NK-92 (cell line): ENCODE data around the gene GOLGA6A.
"Not testable (repeated sequence)": the region's sequence is repeated elsewhere in the genome, so short reads cannot be mapped to it uniquely, and the experiment has no call there.

Experiments
- DNase-seq: peaks from one replicate; lab custom pipeline; 2025; ENCODE audit not compliant: unreplicated experiment; lab: John Stamatoyannopoulos, UW

The GOLGA6A gene

GRCh38 chr15:74053941-74054529 lies 28.3 kb downstream of the GOLGA6A start:
- DNase-seq, result no peak

GRCh38 chr15:74053517-74053916 lies 28.8 kb downstream of the GOLGA6A start:
- no peak for DNase-seq

- not testable (repeated sequence) for DNase-seq
These were observed 29.8 kb downstream of the GOLGA6A start for GRCh38 chr15:74052271-74053260.

GRCh38 chr15:74050556-74051234 lies 31.7 kb downstream of the GOLGA6A start:
- DNase-seq, result no peak

GRCh38 chr15:74050127-74050526 lies 32.2 kb downstream of the GOLGA6A start:
- no peak for DNase-seq

- DNase-seq, result no peak
These were observed 36.1 kb downstream of the GOLGA6A start for GRCh38 chr15:74046275-74046674.

- no peak for DNase-seq
These were observed 36.6 kb downstream of the GOLGA6A start for GRCh38 chr15:74045636-74046274.

GRCh38 chr15:74045184-74045583 lies 37.2 kb downstream of the GOLGA6A start:
- DNase-seq, result no peak

- DNase-seq, result no peak
These were observed 37.9 kb downstream of the GOLGA6A start for GRCh38 chr15:74044267-74045110.

GRCh38 chr15:74043425-74044266 lies 38.7 kb downstream of the GOLGA6A start:
- DNase-seq, result no peak

- no peak for DNase-seq
These were observed 39.5 kb downstream of the GOLGA6A start for GRCh38 chr15:74042603-74043424.

GRCh38 chr15:74041777-74042435 lies 40.4 kb downstream of the GOLGA6A start:
- no peak for DNase-seq

GRCh38 chr15:74041311-74041756 lies 41.0 kb downstream of the GOLGA6A start:
- no peak for DNase-seq

GRCh38 chr15:74040109-74040850 lies 42.1 kb downstream of the GOLGA6A start:
- DNase-seq, result no peak

- DNase-seq, result no peak
These were observed 42.7 kb downstream of the GOLGA6A start for GRCh38 chr15:74039656-74040010.

- no peak for DNase-seq
These were observed 43.4 kb downstream of the GOLGA6A start for GRCh38 chr15:74038707-74039655.
